GM12892 (cell line): ENCODE data around the gene CGB1.

Source experiments
- POLR2A ChIP-seq: IDR thresholded peaks from 2 replicates; pipeline ENCODE4 v1.6.1; 2011; ENCODE audit warnings: low read depth, low read length, control low read depth
- POLR2AphosphoS5 ChIP-seq: IDR thresholded peaks from 2 replicates; pipeline ENCODE4 v1.6.1; 2011; ENCODE audit warnings: low read depth, low read length, control low read depth
- TAF1 ChIP-seq: IDR thresholded peaks from 2 replicates; pipeline ENCODE4 v1.6.1; 2011; ENCODE audit warnings: low read depth, mild to moderate bottlenecking, control low read depth, low read length, borderline replicate concordance

- TF ChIP-seq POLR2A (no peak), POLR2AphosphoS5 (no peak), TAF1 (no peak)
Measured at GRCh38 chr19:49019242-49019932, 17.3 kb downstream of the CGB1 start.
